HEK293 (cell line): Measurements from ENCODE around the gene CDC25A.

Experiments used
- CTCF ChIA-PET: fragments of 350-600 bp; formaldehyde crosslinking; extraction: SDS; loops from one replicate; lab custom pipeline; 2021; ENCODE audit warnings: antibody characterized with exemption; lab: Yijun Ruan, JAX
- POLR2A ChIA-PET: fragments of 300-600 bp; formaldehyde crosslinking; extraction: SDS; loops from one replicate; lab custom pipeline; 2020; ENCODE audit warnings: antibody characterized with exemption, inconsistent platforms; lab: Yijun Ruan, JAX
- H3K27ac ChIP-seq: fragments of 200-500 bp; sonication (Bioruptor generic); 2 replicates; pipeline ENCODE4 v1.5.1; 2014; ENCODE audit warnings: low read depth, low read length, control low read depth, inconsistent platforms; ENCODE audit errors: extremely low read depth
- H3K36me3 ChIP-seq, 2 experiments: fragments of 200-500 bp in 1 of 2; sonication (Bioruptor generic) in 1 of 2; 1 replicate in 1 of 2; 2 replicates in 1 of 2; pipeline ENCODE4 v1.5.1; 2014 to 2017; ENCODE audit warnings: inconsistent platforms in 2 of 2, low read length in 2 of 2; ENCODE audit not compliant: control insufficient read depth in 2 of 2, insufficient read depth in 1 of 2
- H3K4me1 ChIP-seq: fragments of 200-500 bp; sonication (Bioruptor generic); 2 replicates; pipeline ENCODE4 v1.5.1; 2014; ENCODE audit warnings: mild to moderate bottlenecking, low read length, inconsistent platforms; ENCODE audit not compliant: control insufficient read depth, insufficient read depth
- H3K4me3 ChIP-seq: 2 replicates; pipeline ENCODE4 v1.5.1; 2011; ENCODE audit warnings: low read depth, mild to moderate bottlenecking, control low read depth, low read length, moderate library complexity
- H3K9me3 ChIP-seq: fragments of 200-500 bp; sonication (Bioruptor generic); 2 replicates; pipeline ENCODE4 v1.5.1; 2014; ENCODE audit warnings: low read depth, low read length, inconsistent platforms; ENCODE audit not compliant: control insufficient read depth, insufficient read depth
- GLIS1 ChIP-seq: fragments of 450-650 bp; formaldehyde crosslinking; IDR thresholded peaks from 2 replicates; pipeline ENCODE4 v1.5.1; 2016; ENCODE audit warnings: missing biosample characterization, missing genetic modification characterization
- KLF10 ChIP-seq: fragments of 450-650 bp; IDR thresholded peaks from 2 replicates; pipeline ENCODE4 v1.5.1; 2018; ENCODE audit warnings: missing biosample characterization, mild to moderate bottlenecking, missing genetic modification characterization
- MYNN ChIP-seq: fragments of 450-650 bp; formaldehyde crosslinking; IDR thresholded peaks from 2 replicates; pipeline ENCODE4 v1.5.1; 2016; ENCODE audit warnings: missing biosample characterization, missing genetic modification characterization, borderline replicate concordance
- SCRT2 ChIP-seq: fragments of 450-650 bp; formaldehyde crosslinking; IDR thresholded peaks from 2 replicates; pipeline ENCODE4 v1.5.1; 2016; ENCODE audit warnings: missing biosample characterization, missing genetic modification characterization
- SP3 ChIP-seq: fragments of 450-650 bp; formaldehyde crosslinking; IDR thresholded peaks from 2 replicates; pipeline ENCODE4 v1.5.1; 2016; ENCODE audit warnings: missing biosample characterization, missing genetic modification characterization
- TCF7L2 ChIP-seq: IDR thresholded peaks from 2 replicates; pipeline ENCODE4 v1.6.1; 2011; ENCODE audit warnings: low read depth, mild to moderate bottlenecking, inconsistent platforms, low read length, moderate library complexity, borderline replicate concordance
- TRIM28 ChIP-seq: IDR thresholded peaks from 2 replicates; pipeline ENCODE4 v1.6.1; 2011; ENCODE audit warnings: low read length, control low read depth, borderline replicate concordance
- ZBTB8A ChIP-seq: fragments of 450-650 bp; formaldehyde crosslinking; IDR thresholded peaks from 2 replicates; pipeline ENCODE4 v1.5.1; 2016; ENCODE audit warnings: missing biosample characterization, missing genetic modification characterization
- ZNF133 ChIP-seq: fragments of 450-650 bp; formaldehyde crosslinking; IDR thresholded peaks from 2 replicates; pipeline ENCODE4 v1.5.1; 2016; ENCODE audit warnings: missing biosample characterization, missing genetic modification characterization
- ZNF146 ChIP-seq: fragments of 450-650 bp; formaldehyde crosslinking; IDR thresholded peaks from 2 replicates; pipeline ENCODE4 v1.5.1; 2016; ENCODE audit warnings: missing biosample characterization, missing genetic modification characterization
- ZNF157 ChIP-seq: fragments of 450-650 bp; formaldehyde crosslinking; IDR thresholded peaks from 2 replicates; pipeline ENCODE4 v1.5.1; 2016; ENCODE audit warnings: missing biosample characterization, missing genetic modification characterization
- ZNF174 ChIP-seq: fragments of 450-650 bp; formaldehyde crosslinking; IDR thresholded peaks from 2 replicates; pipeline ENCODE4 v1.5.0; 2017; ENCODE audit warnings: missing biosample characterization, mild to moderate bottlenecking, missing genetic modification characterization
- ZNF202 ChIP-seq: fragments of 450-650 bp; formaldehyde crosslinking; IDR thresholded peaks from 2 replicates; pipeline ENCODE4 v1.5.1; 2016; ENCODE audit warnings: missing biosample characterization, missing genetic modification characterization, borderline replicate concordance
- ZNF37A ChIP-seq: fragments of 450-650 bp; IDR thresholded peaks from 2 replicates; pipeline ENCODE4 v1.5.1; 2018; ENCODE audit warnings: missing biosample characterization, missing genetic modification characterization
- ZNF600 ChIP-seq: fragments of 450-650 bp; formaldehyde crosslinking; IDR thresholded peaks from 2 replicates; pipeline ENCODE4 v1.5.1; 2016; ENCODE audit warnings: missing biosample characterization, missing genetic modification characterization
- ZNF629 ChIP-seq: fragments of 450-650 bp; formaldehyde crosslinking; IDR thresholded peaks from 2 replicates; pipeline ENCODE4 v1.5.1; 2017; ENCODE audit warnings: missing biosample characterization, missing genetic modification characterization
- ZNF707 ChIP-seq: fragments of 450-650 bp; formaldehyde crosslinking; IDR thresholded peaks from 2 replicates; pipeline ENCODE4 v1.5.1; 2016; ENCODE audit warnings: missing biosample characterization, missing genetic modification characterization
- ZNF777 ChIP-seq: fragments of 450-650 bp; formaldehyde crosslinking; IDR thresholded peaks from 2 replicates; pipeline ENCODE4 v1.5.1; 2017; ENCODE audit warnings: missing biosample characterization, missing genetic modification characterization, borderline replicate concordance
- ZSCAN30 ChIP-seq: fragments of 450-650 bp; IDR thresholded peaks from 2 replicates; pipeline ENCODE4 v1.5.1; 2018; ENCODE audit warnings: missing biosample characterization, mild to moderate bottlenecking, missing genetic modification characterization, moderate library complexity
- TF ChIP-seq, protein P1 (sequence below): fragments of 450-650 bp; formaldehyde crosslinking; IDR thresholded peaks from 2 replicates; pipeline ENCODE4 v1.5.1; 2016; ENCODE audit warnings: missing biosample characterization, missing genetic modification characterization
- TF ChIP-seq, protein P2 (sequence below): fragments of 450-650 bp; formaldehyde crosslinking; IDR thresholded peaks from 2 replicates; pipeline ENCODE4 v1.5.1; 2017; ENCODE audit warnings: missing biosample characterization, mild to moderate bottlenecking, missing genetic modification characterization, moderate library complexity
- TF ChIP-seq, protein P3 (sequence below): fragments of 450-650 bp; IDR thresholded peaks from 2 replicates; pipeline ENCODE4 v1.5.1; 2018; ENCODE audit warnings: missing biosample characterization, mild to moderate bottlenecking, missing genetic modification characterization
- TF ChIP-seq, protein P4 (sequence below): IDR thresholded peaks from 2 replicates; pipeline ENCODE4 v1.6.1; 2011; ENCODE audit warnings: mild to moderate bottlenecking, low read depth, low read length, borderline replicate concordance

CDC25A gene

DNA sequence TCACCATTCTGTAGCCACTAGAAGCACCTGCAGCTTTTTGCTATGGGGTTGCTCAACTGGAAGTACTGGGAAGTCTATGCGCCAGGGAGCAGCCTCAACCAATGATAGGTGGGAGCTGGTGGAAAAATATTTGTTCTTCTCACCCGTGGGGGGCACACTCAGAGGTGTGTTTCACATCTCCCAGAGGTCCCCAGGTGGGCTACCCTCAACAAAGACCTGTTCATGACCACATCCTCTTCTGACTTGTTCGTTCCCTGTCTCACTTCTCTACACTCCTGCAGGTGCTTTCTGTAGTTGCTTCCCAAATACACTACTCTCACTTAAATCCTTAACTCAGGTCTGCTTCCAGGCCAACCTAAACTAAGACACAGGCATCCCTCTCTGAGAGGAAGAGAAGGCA, 38.7 kb upstream of the CDC25A start:
- no peak for TF ChIP-seq SP3 (tag by site-specific recombination)
- TF ChIP-seq ZNF707 (tag by site-specific recombination): no peak
- no peak for TF ChIP-seq TRIM28
- no peak for TF ChIP-seq TCF7L2
- TF ChIP-seq ZNF157: no peak
- no peak for TF ChIP-seq ZNF37A
- no peak for TF ChIP-seq ZNF777 (tag by site-specific recombination)
- TF ChIP-seq ZNF202 (tag by site-specific recombination): no peak
- no peak for TF ChIP-seq MYNN (tag by site-specific recombination)
- TF ChIP-seq, protein P1, sequence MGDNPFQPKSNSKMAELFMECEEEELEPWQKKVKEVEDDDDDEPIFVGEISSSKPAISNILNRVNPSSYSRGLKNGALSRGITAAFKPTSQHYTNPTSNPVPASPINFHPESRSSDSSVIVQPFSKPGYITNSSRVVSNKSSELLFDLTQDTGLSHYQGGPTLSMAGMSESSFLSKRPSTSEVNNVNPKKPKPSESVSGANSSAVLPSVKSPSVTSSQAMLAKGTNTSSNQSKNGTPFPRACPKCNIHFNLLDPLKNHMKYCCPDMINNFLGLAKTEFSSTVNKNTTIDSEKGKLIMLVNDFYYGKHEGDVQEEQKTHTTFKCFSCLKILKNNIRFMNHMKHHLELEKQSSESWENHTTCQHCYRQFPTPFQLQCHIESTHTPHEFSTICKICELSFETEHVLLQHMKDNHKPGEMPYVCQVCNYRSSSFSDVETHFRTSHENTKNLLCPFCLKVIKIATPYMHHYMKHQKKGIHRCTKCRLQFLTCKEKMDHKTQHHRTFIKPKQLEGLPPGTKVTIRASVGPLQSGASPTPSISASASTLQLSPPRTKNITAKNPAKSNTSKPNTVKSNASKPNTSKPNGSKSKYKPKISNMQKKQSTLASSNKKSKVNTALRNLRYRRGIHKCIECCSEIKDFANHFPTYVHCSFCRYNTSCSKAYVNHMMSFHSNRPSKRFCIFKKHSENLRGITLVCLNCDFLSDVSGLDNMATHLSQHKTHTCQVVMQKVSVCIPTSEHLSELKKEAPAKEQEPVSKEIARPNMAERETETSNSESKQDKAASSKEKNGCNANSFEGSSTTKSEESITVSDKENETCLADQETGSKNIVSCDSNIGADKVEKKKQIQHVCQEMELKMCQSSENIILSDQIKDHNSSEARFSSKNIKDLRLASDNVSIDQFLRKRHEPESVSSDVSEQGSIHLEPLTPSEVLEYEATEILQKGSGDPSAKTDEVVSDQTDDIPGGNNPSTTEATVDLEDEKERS (tag by site-specific recombination): no peak
- TF ChIP-seq, all 188 proteins: peak for 0
- Histone ChIP-seq H3K36me3 (no peaks in the 10 kb centered on the region), H3K9me3 (no peaks in the 10 kb centered on the region), H3K4me1 (no peaks in the 10 kb centered on the region), H3K4me3 (no peak overlapping the region), H3K27ac (no peak overlapping the region)
- CTCF ChIA-PET: no interaction called here
- POLR2A ChIA-PET: no interaction called here

DNA sequence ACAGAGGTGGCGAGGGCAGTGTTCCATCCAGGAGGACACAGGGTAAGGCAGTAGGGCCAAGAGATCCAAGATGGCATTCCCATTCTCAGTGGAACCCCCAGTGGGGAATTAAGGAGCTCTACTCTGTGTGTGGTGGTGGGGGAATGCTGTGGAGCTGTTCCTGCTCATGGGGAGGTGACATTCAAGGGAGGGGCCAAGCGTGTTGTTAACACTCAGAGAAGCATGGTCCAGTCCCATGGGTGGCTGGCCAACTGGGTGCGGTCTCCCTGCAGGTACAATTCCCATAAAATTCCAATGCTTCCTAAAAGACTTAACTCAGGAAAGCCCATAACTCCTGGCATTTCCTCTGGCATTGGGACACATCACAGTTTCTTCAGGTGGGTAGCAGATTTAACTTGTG, 37.4 kb upstream of the CDC25A start:
- Histone ChIP-seq H3K27ac (no peak overlapping the region), H3K36me3 (no peaks in the 10 kb centered on the region)
- TF ChIP-seq SP3 (tag by site-specific recombination) (no peak), GLIS1 (tag by site-specific recombination) (peak; percentile 61)
- TF ChIP-seq, all 188 proteins: peak for 1
- CTCF ChIA-PET: interaction anchor here (0.6 to 1.8 kb wide), 2 partner anchors 31 to 211 kb away, joined by 4 to 5 read pairs; no protein-coding TSS in a partner anchor
- POLR2A ChIA-PET: no interaction called here
- Histone ChIP-seq H3K9me3 (no peaks in the 10 kb centered on the region), H3K4me1 (no peaks in the 10 kb centered on the region), H3K4me3 (no peak overlapping the region)

DNA sequence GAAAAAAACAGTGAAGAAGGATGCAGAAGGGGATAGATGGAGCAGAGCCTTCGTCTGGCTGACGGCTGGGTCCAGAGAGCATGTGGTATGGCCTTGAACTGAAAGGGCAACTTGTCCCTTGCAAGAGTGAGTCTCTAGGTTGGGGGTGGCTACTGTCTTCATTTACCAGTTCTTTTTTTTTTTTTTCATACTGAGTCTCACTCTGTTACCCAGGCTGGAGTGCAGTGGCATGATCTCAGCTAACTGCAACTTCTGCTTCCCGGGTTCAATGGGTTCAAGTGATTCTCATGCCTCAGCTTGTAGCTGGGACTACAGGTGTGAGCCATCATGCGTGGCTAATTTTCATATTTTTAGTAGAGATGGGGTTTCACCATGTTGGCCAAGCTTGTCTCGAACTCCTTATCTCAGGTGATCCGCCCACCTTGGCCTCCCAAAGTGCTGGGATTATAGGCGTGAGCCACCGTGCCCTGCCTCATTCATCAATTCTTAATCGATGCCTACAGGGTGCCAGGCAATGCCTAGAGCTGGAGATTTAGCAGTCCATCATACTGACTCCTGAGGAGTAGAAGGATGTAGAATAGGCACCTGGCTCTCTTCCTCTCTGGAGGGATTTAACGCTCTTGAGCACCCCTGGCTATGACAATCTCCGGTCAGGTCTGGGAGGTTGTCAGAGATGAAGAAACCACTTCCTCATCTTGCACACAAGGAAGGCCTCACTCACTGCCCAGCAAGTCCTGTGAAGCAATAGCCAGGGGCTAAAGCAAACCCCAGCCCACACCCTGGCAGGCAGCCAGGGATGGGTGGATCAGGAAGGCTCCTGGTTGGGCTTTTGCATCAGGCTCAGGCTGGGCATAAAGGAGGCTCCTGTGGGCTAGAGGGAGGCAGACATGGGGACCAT, 34.6 kb upstream of the CDC25A start, which contains the start of gene CAMP:
Gene CAMP, plus strand, starts transcription at position 880 of the 898 bp plus-strand sequence. Its CDS starts 17 bp downstream, at position 897.
- Histone ChIP-seq H3K4me1 (no peaks in the 10 kb centered on the region), H3K27ac (no peak within 1 kb of the TSS), H3K36me3 (no peaks in the 10 kb centered on the region), H3K9me3 (no peaks in the 10 kb centered on the region), H3K4me3 (no peak within 1 kb of the TSS)
- ChIA-PET CTCF (interaction anchor here (0.7 to 1.5 kb wide), 7 partner anchors 9 to 213 kb away, joined by 3 to 5 read pairs (median 3); no protein-coding TSS in a partner anchor), POLR2A (interaction anchor here (0.7 to 1.3 kb wide), 2 partner anchors 185 to 217 kb away, joined by 3 to 5 read pairs; partner anchors contain the start of genes CCDC51 and TMA7)
- TF ChIP-seq ZNF133: peak; percentile 67; the same call in 1 of the 2 replicates
- peak; percentile 49; the same call in 1 of the 2 replicates for TF ChIP-seq TRIM28
- TF ChIP-seq, protein P2, sequence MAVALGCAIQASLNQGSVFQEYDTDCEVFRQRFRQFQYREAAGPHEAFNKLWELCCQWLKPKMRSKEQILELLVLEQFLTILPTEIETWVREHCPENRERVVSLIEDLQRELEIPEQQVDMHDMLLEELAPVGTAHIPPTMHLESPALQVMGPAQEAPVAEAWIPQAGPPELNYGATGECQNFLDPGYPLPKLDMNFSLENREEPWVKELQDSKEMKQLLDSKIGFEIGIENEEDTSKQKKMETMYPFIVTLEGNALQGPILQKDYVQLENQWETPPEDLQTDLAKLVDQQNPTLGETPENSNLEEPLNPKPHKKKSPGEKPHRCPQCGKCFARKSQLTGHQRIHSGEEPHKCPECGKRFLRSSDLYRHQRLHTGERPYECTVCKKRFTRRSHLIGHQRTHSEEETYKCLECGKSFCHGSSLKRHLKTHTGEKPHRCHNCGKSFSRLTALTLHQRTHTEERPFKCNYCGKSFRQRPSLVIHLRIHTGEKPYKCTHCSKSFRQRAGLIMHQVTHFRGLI (tag by site-specific recombination): peak; percentile 99
- TF ChIP-seq ZNF174 (tag by site-specific recombination): no peak
- TF ChIP-seq, protein P3, sequence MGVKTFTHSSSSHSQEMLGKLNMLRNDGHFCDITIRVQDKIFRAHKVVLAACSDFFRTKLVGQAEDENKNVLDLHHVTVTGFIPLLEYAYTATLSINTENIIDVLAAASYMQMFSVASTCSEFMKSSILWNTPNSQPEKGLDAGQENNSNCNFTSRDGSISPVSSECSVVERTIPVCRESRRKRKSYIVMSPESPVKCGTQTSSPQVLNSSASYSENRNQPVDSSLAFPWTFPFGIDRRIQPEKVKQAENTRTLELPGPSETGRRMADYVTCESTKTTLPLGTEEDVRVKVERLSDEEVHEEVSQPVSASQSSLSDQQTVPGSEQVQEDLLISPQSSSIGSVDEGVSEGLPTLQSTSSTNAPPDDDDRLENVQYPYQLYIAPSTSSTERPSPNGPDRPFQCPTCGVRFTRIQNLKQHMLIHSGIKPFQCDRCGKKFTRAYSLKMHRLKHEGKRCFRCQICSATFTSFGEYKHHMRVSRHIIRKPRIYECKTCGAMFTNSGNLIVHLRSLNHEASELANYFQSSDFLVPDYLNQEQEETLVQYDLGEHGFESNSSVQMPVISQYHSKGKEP: no peak
- TF ChIP-seq SCRT2: peak; percentile 56; the same call in 1 of the 2 replicates
- TF ChIP-seq KLF10 (tag by site-specific recombination): no peak
- no peak for TF ChIP-seq ZNF600 (tag by site-specific recombination)
- TF ChIP-seq ZBTB8A: peak; percentile 90
- no peak for TF ChIP-seq ZNF629 (tag by site-specific recombination)
- no peak for TF ChIP-seq ZNF146 (tag by site-specific recombination)
- TF ChIP-seq ZNF157: no peak
- peak; percentile 47; the same call in 1 of the 2 replicates for TF ChIP-seq ZSCAN30 (tag by site-specific recombination)
- TF ChIP-seq, protein P4, sequence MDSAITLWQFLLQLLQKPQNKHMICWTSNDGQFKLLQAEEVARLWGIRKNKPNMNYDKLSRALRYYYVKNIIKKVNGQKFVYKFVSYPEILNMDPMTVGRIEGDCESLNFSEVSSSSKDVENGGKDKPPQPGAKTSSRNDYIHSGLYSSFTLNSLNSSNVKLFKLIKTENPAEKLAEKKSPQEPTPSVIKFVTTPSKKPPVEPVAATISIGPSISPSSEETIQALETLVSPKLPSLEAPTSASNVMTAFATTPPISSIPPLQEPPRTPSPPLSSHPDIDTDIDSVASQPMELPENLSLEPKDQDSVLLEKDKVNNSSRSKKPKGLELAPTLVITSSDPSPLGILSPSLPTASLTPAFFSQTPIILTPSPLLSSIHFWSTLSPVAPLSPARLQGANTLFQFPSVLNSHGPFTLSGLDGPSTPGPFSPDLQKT: no peak
